ENCODE results near the gene FARSB.

Gene FARSB

GRCh38 chr2:222683805-222684204 lies 27.9 kb upstream of the FARSB start:
- no peak for TF ChIP-seq CTCF (IDR thresholded peaks at IDR 0.05; ENCODE audit: insufficient read depth, low read length, missing control alignments)
- POLR2A ChIA-PET, result no interaction called here
- H3K4me3 ChIP-seq (ENCODE audit: low read depth, low read length), result no peak overlapping the region
- CTCF ChIA-PET, result interaction anchor here (0.7 to 1.8 kb wide), 5 partner anchors 9 to 276 kb away, joined by 3 to 7 read pairs (median 4); no protein-coding TSS in a partner anchor
- no peak for DNase-seq (ENCODE audit: low read depth, low spot score)

GRCh38 chr2:222677981-222678380 lies 22.1 kb upstream of the FARSB start:
- CTCF ChIA-PET, result interaction anchor here (0.8 to 7.5 kb wide), 3 partner anchors 12 to 31 kb away, joined by 3 to 76 read pairs (median 4); no protein-coding TSS in a partner anchor
- no peak overlapping the region for H3K4me3 ChIP-seq (ENCODE audit: low read depth, low read length)
- DNase-seq (ENCODE audit: low read depth, low spot score), result no peak
- TF ChIP-seq CTCF (IDR thresholded peaks at IDR 0.05; ENCODE audit: insufficient read depth, low read length, missing control alignments), result no peak
- POLR2A ChIA-PET, result no interaction called here

GRCh38 chr2:222673883-222674282 lies 18.0 kb upstream of the FARSB start:
- CTCF ChIA-PET, result no interaction called here
- no peak for DNase-seq (ENCODE audit: low read depth, low spot score)
- POLR2A ChIA-PET, result no interaction called here

GRCh38 chr2:222673273-222673672 lies 17.4 kb upstream of the FARSB start:
- CTCF ChIA-PET, result interaction anchor here (2.5 kb wide), 1 partner anchor 17 kb away, joined by 14 read pairs; no protein-coding TSS in a partner anchor
- POLR2A ChIA-PET, result no interaction called here
- DNase-seq (ENCODE audit: low read depth, low spot score), result no peak
- H3K4me3 ChIP-seq (ENCODE audit: low read depth, low read length), result no peak overlapping the region
- TF ChIP-seq CTCF (IDR thresholded peaks at IDR 0.05; ENCODE audit: insufficient read depth, low read length, missing control alignments), result no peak

More at GRCh38 chr2:222673883-222674282, 18.0 kb upstream of the FARSB start:
- TF ChIP-seq CTCF (IDR thresholded peaks at IDR 0.05; ENCODE audit: insufficient read depth, low read length, missing control alignments), result no peak
- H3K4me3 ChIP-seq (ENCODE audit: low read depth, low read length), result no peak overlapping the region

- H3K4me3 ChIP-seq (ENCODE audit: low read depth, low read length), result peak overlapping the region; percentile 48
- no peak for TF ChIP-seq CTCF (IDR thresholded peaks at IDR 0.05; ENCODE audit: insufficient read depth, low read length, missing control alignments)
- no peak for DNase-seq (ENCODE audit: low read depth, low spot score)
- POLR2A ChIA-PET, result no interaction called here
- CTCF ChIA-PET, result interaction anchor here (0.5 to 2.5 kb wide), 4 partner anchors 14 to 287 kb away, joined by 3 to 14 read pairs (median 4); no protein-coding TSS in a partner anchor
Observed at GRCh38 chr2:222672068-222672401, 16.1 kb upstream of the FARSB start.

GRCh38 chr2:222671259-222672067 lies 15.6 kb upstream of the FARSB start, which contains the start of gene MOGAT1:
Gene MOGAT1 (plus strand): TSS chr2:222671658. CDS start chr2:222671786, 128 bp downstream.
- peak within 1 kb of the TSS; percentile 48 for H3K4me3 ChIP-seq (ENCODE audit: low read depth, low read length)
- TF ChIP-seq CTCF (IDR thresholded peaks at IDR 0.05; ENCODE audit: insufficient read depth, low read length, missing control alignments), result no peak
- ChIA-PET POLR2A (no interaction called here), CTCF (interaction anchor here (0.5 to 2.5 kb wide), 6 partner anchors 13 to 288 kb away, joined by 3 to 14 read pairs (median 4); no protein-coding TSS in a partner anchor)
- DNase-seq (ENCODE audit: low read depth, low spot score), result no peak
